ENCODE measurements around the gene MEAF6. TPM values are rescaled to one million over a fixed set of nuclear protein-coding genes. Genes with fewer than 3 reads are reported as not detected.

The MEAF6 gene
- total RNA-seq, 1 experiment from 2014 or later: 38.3 TPM

DNA sequence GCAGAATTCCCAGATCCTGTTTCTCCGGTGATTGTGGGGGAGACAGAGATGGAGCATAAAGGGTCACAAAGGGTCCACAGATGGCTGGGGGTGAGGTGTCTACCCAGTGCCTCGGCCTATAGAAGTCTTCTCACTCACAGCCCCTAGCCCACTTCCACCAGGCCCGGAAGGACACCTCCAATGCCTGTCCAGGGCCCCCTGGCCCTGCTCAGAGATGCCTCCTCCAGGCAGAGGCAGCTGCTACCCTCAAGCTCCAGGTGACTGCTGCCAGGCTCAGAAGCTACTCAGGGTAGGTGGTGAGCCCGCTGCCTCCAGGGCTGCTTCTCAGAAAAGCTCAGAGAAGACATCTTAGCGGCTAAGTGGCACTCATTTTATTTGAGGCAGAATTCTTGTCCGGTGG lies 62.1 kb downstream of the MEAF6 start:
- Mint-ChIP-seq H3K9me3 (ENCODE audit: unreplicated experiment) (no peaks in the 10 kb centered on the region), H3K27ac (ENCODE audit: unreplicated experiment) (no peak overlapping the region), H3K4me3 (ENCODE audit: unreplicated experiment) (no peak overlapping the region), H3K27me3 (ENCODE audit: insufficient read depth, unreplicated experiment) (peaks cover 9% of the 10 kb centered on the region), H3K4me1 (ENCODE audit: low read depth, unreplicated experiment) (no peaks in the 10 kb centered on the region), H3K36me3 (ENCODE audit: insufficient read depth, unreplicated experiment) (no peaks in the 10 kb centered on the region)
- Histone ChIP-seq H3K4me1 (no peaks in the 10 kb centered on the region), H3K27me3 (replicated peaks; ENCODE audit: control insufficient read depth, insufficient read depth, low read length) (no peaks in the 10 kb centered on the region), H3K9me3 (no peaks in the 10 kb centered on the region), H3K4me3 (ENCODE audit: low read depth, low read length) (no peak overlapping the region), H3K36me3 (ENCODE audit: control insufficient read depth, insufficient read depth, low read length) (no peaks in the 10 kb centered on the region)
- CTCF ChIA-PET: interaction anchor here (3.4 kb wide), 1 partner anchor 34 kb away, joined by 14 read pairs; no protein-coding TSS in a partner anchor
- intact Hi-C loops (cut with micrococcal nuclease; ENCODE audit: unreplicated experiment): no loop called here
- no TSS peak for BruUV-seq (replicated peaks)
- DNase-seq: no peak
- TF ChIP-seq CTCF (IDR thresholded peaks at IDR 0.05; ENCODE audit: insufficient read depth in 1 of 2, low read depth in 1 of 2, low read length in 1 of 2, severe bottlenecking in 1 of 2, unreplicated experiment in 1 of 2): no peak
- POLR2A ChIA-PET: no interaction called here

DNA sequence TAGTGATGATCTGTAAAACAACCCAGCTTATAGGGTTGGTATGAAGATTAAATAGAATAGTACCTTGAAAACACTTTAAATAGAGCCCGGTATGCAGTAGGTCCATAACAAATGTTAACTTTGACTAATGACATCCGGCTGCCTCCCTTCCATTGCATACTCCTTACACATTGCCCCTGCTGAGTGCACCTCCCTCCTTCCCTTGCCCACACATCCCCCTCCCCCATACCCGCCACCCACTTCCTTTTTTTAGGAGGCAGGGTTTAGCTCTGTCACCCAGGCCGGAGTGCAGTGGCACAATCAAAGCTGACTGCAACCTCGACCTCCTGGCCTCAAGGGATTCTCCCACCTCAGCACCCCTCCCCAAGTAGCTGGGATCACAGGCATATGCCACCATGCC lies 64.6 kb downstream of the MEAF6 start:
- POLR2A ChIA-PET: no interaction called here
- no peak for TF ChIP-seq CTCF (IDR thresholded peaks at IDR 0.05; ENCODE audit: insufficient read depth in 1 of 2, low read depth in 1 of 2, low read length in 1 of 2, severe bottlenecking in 1 of 2, unreplicated experiment in 1 of 2)
- Mint-ChIP-seq H3K4me3 (ENCODE audit: unreplicated experiment) (no peak overlapping the region), H3K9me3 (ENCODE audit: unreplicated experiment) (no peaks in the 10 kb centered on the region), H3K4me1 (ENCODE audit: low read depth, unreplicated experiment) (no peaks in the 10 kb centered on the region), H3K27ac (ENCODE audit: unreplicated experiment) (no peak overlapping the region), H3K27me3 (ENCODE audit: insufficient read depth, unreplicated experiment) (peaks cover 12% of the 10 kb centered on the region), H3K36me3 (ENCODE audit: insufficient read depth, unreplicated experiment) (no peaks in the 10 kb centered on the region)
- no peaks in the 10 kb centered on the region for H3K9me3 ChIP-seq
- no peaks in the 10 kb centered on the region for H3K36me3 ChIP-seq (ENCODE audit: control insufficient read depth, insufficient read depth, low read length)
- DNase-seq: no peak
- intact Hi-C loops (cut with micrococcal nuclease; ENCODE audit: unreplicated experiment): no loop called here
- no peaks in the 10 kb centered on the region for H3K27me3 ChIP-seq (replicated peaks; ENCODE audit: control insufficient read depth, insufficient read depth, low read length)
- no peaks in the 10 kb centered on the region for H3K4me1 ChIP-seq
- no peak overlapping the region for H3K4me3 ChIP-seq (ENCODE audit: low read depth, low read length)
- CTCF ChIA-PET: no interaction called here
- no TSS peak for BruUV-seq (replicated peaks)

- Mint-ChIP-seq H3K36me3 (ENCODE audit: insufficient read depth, unreplicated experiment) (no peaks in the 10 kb centered on the region), H3K4me1 (ENCODE audit: low read depth, unreplicated experiment) (no peaks in the 10 kb centered on the region), H3K27ac (ENCODE audit: unreplicated experiment) (no peak overlapping the region), H3K9me3 (ENCODE audit: unreplicated experiment) (no peaks in the 10 kb centered on the region), H3K4me3 (ENCODE audit: unreplicated experiment) (no peak overlapping the region), H3K27me3 (ENCODE audit: insufficient read depth, unreplicated experiment) (peaks cover 12% of the 10 kb centered on the region)
- Histone ChIP-seq H3K27me3 (replicated peaks; ENCODE audit: control insufficient read depth, insufficient read depth, low read length) (no peaks in the 10 kb centered on the region), H3K4me1 (no peaks in the 10 kb centered on the region), H3K4me3 (ENCODE audit: low read depth, low read length) (no peak overlapping the region), H3K9me3 (no peaks in the 10 kb centered on the region), H3K36me3 (ENCODE audit: control insufficient read depth, insufficient read depth, low read length) (no peaks in the 10 kb centered on the region)
- ChIA-PET POLR2A (no interaction called here), CTCF (no interaction called here)
- no peak for DNase-seq
- no TSS peak for BruUV-seq (replicated peaks)
- TF ChIP-seq CTCF (IDR thresholded peaks at IDR 0.05; ENCODE audit: insufficient read depth in 1 of 2, low read depth in 1 of 2, low read length in 1 of 2, severe bottlenecking in 1 of 2, unreplicated experiment in 1 of 2): no peak
- intact Hi-C loops (cut with micrococcal nuclease; ENCODE audit: unreplicated experiment): no loop called here
These were observed 65.7 kb downstream of the MEAF6 start for GRCh38 chr1:37448691-37449417.

All from Caco-2 (cell line).